Glomerular endothelial cell (primary cell): ENCODE results near the gene ARHGEF17. TPM values are rescaled to one million over a fixed set of nuclear protein-coding genes. Genes with fewer than 3 reads are reported as not detected.
"Not testable (repeated sequence)": the region's sequence is repeated elsewhere in the genome, so short reads cannot be mapped to it uniquely, and the experiment has no call there.

Source experiments
- DNase-seq: peaks from one replicate; pipeline ENCODE4 v3.0.0-alpha.2; 2011; ENCODE audit warnings: low read depth, low spot score; ENCODE audit errors: extremely low read depth
- total RNA-seq: library from RNA; depleted of rRNA; stranded (reverse); fragments of >200 nt; gene quantifications from 2 replicates; pipeline ENCODE4 v1.2.3, GENCODE V29; 2015

The ARHGEF17 gene
- 63.2 and 98.5 TPM in 2 replicates for total RNA-seq

DNA sequence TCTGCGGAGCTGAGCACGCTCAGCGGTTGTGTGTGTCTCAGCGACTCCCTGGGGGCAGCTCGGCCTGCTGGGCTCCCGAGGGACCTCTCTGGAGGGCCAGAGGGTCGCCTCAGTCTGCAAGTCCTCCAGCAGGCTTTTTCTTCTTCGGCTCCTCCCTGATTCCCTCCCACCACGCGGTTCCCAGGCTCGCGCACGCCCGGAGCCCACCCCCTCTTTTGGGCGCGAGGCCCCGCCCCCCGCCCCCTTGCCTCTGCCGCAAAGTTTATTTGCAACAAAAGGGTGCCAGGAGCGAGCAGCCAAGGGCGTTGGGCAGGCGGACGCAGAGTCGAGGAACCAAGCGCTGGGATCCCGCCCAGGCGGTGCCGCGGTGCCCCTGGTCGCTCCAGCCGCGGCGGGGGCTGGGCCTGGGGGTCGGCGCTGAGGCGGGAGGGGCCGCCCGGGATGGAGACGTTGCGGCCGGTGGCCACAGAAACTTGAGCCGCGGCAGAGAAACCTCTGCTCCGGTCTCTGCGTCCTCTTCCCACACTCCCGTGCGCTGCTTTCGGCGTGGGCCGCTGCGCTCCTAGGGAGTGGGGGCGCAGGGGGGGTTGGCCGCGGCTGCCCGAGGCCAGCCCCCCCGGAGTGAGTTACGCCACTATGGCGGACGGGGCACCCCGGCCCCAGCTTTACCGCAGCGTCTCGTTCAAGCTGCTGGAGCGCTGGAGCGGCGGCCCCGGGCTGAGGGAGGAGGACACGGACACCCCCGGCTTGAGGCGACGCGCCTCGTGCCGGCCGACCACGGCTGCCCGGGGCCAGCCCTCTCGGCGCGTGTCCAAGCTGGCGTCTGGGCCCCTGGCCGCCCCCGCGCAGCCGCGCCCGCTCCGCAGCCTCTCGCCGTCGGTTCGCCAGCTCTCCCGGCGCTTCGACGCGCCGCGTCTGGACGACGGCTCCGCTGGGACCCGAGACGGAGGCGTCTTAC is at the start of gene ARHGEF17:
ARHGEF17 (plus strand) TSS at position 274 of the 958 bp plus-strand sequence; CDS start at position 637, 363 bp downstream.
- no peak for DNase-seq

DNA sequence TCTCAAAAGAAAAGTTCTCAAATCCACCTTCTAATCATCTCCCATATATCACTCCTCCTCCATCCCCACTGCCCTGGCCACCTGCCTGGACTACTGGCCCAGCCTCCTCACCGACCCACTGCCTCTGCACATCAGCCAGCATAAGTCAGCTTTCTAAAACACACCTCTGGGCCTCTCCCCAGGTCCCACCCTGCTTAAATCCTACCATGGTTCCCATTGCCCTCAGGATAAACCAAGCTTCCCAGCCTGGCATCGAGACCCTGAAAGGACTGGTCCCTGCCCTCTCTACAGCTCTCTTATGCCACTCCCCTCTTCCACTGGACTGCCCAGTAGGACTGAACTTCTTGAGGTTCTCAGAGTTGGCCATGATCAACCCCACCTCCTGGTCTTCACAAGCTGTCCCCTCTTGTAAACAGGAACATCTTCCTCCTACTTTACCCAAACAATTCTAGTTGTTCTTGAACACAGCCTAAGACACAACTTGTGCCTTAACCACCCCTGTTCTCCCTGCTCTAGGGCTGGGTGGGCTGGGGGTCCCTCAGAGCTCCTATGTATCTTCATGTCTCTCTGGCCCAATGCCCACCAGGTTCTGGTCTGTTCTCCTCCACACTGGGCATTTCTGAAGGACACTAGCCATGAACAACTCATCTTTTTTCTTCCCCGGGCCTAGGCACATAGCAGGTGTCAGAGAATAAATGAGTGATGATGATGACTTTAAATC is 48.5 kb upstream of the ARHGEF17 start:
- no peak for DNase-seq

GRCh38 chr11:73260127-73260457 is 48.0 kb upstream of the ARHGEF17 start:
- no peak for DNase-seq

- DNase-seq, result no peak
These were observed 45.1 kb upstream of the ARHGEF17 start for GRCh38 chr11:73262851-73263495.

DNA sequence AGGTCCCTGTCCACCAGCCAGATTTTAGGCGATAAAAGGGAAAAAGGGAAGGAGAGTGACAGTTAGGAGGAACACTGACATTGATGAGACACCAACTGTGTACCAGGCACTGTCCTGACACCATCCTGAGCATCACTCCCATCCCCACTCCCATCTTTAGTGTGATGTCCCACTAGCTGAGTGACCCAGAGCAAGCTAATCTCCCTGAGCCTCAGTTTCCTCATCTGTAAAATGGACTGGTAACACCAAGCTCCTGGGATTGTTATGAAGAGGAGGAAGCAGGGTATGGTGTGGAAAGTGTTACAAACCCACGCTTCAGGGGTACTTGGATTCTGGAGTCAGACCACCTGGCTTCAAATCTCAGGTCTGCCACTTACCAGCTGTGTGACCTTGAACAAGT is 44.4 kb upstream of the ARHGEF17 start:
- no peak for DNase-seq

DNA sequence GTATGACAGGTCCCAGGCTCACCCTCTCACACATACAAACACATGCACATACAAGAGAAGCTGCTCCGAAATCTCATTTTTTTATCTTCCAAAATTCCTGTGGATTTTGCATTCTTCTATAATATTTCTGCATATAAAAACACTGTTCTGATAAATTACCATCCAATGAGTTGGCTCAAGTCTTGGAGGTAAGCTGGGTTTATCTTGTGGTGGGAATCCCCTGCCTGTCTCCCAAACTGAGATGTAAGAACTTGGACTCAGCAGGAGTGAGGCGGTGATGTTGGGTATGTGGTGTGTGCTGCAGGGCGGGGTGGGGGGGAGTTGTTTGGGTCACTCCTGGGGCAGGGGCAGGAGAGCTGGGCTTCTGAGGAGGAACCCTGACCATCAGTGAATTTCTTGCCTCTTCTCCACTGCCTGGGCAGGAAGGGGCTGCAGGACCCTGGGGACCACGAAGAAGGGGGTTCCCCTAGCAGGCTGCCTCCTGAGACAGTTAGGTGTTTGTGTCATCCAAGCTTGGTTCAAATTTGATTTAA is 42.7 kb upstream of the ARHGEF17 start:
- DNase-seq, result no peak

- no peak for DNase-seq
These were observed 42.0 kb upstream of the ARHGEF17 start for GRCh38 chr11:73265853-73266645.

DNA sequence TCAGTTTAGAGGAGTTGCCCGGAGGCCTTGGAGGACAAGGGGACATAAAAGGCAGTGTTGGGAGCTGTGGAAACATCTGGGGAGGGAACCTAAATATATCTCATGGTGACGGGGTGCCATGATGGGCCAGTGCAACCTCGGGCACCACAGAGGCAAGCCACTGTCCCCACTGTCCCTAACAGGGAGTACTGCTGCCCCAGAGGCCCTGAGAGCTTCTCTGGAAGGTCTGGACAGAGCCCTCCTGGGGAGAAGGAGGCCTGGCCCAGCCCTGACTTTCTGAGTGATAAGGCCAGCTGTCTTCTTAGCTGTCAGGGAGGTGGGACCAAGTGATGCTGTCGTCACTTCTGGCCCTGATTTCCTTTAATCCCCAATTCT is 41.4 kb upstream of the ARHGEF17 start:
- DNase-seq, result no peak

DNA sequence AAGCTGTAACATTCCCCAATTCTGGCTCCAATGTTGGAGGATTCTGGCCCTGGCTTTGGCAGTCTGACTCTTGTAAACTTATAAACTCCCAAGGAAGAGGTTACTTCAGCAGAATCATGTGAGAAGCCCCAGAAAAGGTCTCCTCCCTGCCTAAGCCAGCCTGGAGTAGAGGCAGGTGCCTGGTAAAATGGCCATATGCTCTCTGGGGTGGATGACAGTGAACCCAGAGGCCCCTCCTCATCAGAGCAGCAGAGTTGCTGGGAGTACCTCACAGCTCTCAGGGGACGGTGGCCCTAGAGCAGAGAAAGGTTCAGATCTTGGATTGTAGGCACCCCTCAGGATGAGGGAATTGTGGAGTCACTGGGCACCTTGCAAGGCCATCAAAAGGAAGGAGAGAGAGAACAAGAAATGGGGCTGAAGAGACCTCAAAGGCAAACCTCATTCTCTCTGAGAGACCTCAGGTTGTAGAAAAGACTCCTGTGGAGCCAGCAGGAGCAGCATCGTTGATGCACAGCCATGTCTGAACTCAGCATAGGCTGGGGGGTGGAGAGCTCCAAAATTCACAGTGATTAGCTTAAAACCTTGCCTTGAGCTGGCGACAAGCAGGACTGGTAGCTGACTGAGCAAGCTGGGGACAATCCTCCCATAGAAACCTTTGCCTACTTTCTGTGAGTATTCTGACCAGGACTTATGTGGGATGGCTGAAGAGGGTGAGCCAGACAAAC is 40.8 kb upstream of the ARHGEF17 start:
- DNase-seq, result no peak

GRCh38 chr11:73267906-73268540 is 40.1 kb upstream of the ARHGEF17 start:
- DNase-seq, result no peak

- DNase-seq, result no peak
These were observed 39.3 kb upstream of the ARHGEF17 start for GRCh38 chr11:73268671-73269271.

DNA sequence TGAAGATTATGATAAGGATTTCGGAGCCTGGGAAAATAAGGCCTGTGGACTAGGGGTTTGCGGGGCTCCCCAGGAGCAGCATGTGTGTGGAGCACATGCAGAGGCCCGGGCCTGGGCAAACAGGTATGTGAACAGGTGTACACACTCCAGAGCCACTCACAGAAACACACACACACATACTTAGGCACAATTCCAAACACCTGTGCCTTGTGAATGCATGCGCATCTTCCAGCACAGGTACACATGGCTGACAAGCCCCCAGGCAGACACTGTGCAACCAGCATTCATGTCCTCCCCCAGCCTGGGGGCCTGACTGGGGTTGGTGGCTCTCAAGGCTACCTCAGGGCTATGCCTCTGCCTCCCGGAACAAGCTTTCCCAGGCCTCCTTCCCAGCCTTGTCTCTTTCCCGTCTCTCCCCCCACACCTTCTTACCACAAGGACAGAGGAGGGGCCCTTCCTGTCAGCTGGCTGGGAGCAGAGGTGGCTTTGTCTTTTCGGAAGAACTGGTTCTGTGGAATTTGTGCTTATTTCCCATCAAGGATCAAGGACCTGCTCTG is 38.5 kb upstream of the ARHGEF17 start:
- no peak for DNase-seq

- DNase-seq, result no peak
These were observed 37.8 kb upstream of the ARHGEF17 start for GRCh38 chr11:73270016-73270854.

DNA sequence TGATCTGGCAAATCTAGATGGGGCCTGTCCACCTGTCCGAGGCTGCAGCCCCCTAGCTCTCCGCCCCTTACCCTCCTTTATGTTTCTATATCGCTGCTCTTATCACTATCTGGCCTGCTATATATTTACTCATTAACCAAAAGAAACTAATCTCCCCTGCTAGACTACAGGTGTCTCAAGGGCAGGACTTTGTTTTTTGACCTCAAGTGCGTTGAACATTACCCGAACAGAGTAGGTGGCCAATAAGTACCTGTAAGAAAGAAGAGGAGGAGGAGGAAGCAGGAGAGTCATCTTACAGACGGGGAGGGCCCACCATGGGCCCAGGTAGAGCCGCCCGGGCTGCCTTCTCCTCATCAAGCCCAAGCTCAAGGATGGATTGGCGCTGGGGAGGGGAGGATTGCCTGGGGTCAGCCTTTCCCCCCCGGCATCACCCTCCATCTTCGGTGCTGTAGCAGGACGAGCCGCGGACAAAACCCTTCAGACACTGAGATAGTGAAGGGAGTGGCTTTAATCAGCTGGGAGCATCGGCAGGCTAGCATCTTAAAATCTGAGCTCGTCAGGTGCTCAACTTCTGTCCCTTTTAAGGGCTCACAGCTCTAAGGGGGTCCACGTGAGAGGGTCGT is 37.1 kb upstream of the ARHGEF17 start:
- no peak for DNase-seq

GRCh38 chr11:73271478-73271865 is 36.6 kb upstream of the ARHGEF17 start:
- not testable (repeated sequence) for DNase-seq

DNA sequence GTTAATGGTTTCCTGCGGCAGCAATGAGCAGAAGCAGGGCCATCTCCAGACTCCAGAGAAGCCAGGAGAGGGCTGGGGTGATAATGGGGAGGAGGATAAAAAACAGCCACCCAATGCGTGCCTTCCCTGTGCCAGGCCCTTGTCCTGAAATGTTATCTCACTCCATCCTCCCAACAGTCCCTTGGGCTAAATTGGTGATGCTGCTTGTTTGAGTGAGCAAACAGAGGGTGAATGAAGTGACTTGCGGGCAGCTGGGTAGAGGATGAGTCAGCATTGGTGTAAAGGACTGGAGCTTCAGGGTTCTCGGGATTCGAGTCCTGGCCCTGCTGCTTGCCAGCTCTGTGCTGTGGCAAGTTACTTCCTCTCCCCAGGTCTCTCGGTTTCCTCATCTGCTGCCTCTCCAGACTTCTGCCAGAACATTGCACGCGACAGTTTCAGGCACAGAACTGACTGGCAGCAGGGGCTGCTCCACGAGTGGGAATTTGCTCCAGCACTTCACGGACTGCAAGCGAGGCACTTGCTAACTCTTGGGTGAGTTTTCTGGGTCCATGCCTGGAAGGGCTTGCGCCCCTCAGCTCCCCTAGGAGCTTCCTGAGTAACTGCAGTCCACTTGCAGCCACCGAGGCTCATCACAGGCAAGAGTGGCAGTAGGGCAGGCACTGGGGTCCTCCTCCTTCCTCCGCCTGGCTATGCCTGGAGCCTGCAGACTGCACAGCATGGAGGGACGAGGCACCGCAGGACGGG is 36.0 kb upstream of the ARHGEF17 start, which contains the start of gene P2RY6:
P2RY6 (plus strand) TSS at position 403 of the 744 bp plus-strand sequence. CDS start 24,181 bp downstream, outside the sequence.
- no peak for DNase-seq
